HG03442 (cell line): ENCODE measurements around the gene ZSWIM7.
A peak's percentile ranks its signal among the peaks of the same experiment; 100 is the strongest.
"Not testable (repeated sequence)": the region's sequence is repeated elsewhere in the genome, so short reads cannot be mapped to it uniquely, and the experiment has no call there.

Experiments used
- ATAC-seq: cut with Tn5 transposase; IDR thresholded peaks from one replicate; pipeline ENCODE4 v1.9.1; 2021; ENCODE audit warnings: mild to moderate bottlenecking, moderate library complexity; ENCODE audit not compliant: unreplicated experiment

Gene ZSWIM7

DNA sequence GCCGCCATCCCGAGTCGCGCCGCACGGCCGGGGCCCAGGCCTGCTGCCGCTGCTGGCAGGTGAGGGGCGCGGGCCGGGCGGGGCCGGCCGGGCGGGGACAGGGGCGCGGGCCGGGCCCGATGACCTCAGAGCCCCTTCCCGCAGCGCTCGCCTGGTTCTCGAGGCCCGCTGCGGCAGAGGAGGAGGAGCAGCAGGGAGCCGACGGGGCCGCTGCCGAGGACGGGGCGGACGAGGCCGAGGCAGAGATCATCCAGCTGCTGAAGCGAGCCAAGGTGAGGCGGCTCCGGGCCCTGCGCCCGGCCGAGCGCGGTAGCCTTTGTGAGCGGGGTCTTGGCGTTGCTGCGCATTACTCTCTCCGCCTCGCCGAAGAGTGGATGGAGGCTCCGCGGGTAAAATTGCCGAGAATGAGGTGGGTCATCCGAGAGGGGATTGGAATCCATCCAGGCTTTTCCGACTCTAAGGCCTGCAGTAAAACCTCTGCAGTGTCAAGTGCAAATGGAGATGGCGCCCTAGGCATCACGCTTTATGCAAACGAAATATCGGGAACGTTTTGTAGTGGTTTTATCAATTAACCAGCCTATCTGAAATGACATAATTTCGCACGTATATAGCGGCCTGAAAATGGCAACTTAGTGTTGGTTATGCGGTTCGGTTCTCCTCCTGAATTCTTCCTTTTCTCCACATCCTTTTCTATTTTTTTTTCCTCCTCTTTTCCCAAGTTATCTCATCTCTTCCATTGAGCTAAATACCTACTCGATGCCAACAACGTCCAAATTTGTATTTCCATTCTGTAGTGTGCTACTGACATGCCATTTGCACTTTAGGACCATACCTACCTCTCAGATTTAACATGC, 697 bp upstream of the ZSWIM7 start:
- ATAC-seq: peak; percentile 25

- ATAC-seq: no peak
These were observed 1.4 kb downstream of the ZSWIM7 start for GRCh38 chr17:15998031-15998562.

- no peak for ATAC-seq
These were observed 3.2 kb downstream of the ZSWIM7 start for GRCh38 chr17:15996322-15996721.

DNA sequence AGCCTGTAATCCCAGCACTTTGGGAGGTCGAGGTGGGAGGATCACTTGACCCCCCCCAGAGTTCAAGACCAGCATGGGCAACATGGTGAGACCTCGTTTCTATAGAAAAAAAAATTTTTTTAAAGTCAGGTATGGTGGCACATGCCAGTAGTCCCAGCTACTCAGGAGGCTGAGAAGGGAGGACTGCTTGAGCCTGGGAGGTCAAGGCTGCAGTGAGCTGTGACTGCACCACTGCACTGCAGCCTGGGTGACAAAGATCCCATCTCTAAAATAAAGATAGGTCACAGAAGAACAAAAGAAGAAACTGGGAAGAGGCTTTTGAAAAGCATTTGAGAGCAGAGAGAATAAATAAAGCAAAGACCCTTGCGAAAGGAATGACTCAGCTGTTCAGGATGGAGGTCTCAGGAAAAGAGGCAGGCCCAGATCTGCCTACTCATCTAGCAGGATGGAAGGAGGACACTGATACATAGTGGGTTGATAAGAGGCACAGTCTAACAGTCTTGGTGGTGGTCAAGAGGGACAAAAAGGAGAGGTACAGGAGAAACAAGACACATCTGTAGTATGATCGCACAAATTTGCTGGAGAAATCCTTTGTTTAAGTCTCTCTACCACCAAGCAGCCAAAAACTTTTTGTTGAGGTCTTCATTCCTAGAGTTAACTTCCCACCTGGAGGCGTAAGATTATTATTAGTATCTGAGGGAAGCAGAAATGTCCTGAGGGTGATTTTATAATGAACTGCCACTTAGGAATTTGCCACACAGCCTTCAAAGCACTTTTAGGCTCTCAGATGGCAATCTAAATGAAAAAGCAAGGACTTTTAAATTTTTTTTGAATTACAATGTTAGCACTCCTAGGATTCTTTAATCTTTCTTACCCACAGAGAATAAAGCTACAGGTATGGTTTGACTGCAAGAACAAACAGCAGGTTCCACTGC, 17.6 kb downstream of the ZSWIM7 start:
- ATAC-seq: no peak

DNA sequence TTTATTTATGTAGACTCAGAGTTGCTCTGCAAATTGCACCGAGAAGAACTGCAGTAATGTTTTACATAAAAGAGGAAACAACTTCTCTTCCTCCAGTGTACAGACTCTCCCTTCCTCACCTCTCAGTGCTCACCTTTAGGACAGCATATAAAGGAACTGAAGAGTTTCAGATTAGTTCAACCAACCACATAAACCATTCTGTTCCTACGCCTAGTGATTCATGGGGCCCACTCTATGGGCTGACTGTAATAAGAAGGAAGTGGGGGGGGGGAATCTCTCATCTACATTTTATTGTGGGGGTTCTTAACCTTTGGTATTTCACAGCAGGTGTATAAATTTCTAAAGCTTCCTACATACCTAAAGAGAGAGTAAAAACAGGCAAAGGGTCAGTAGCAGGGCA, 18.3 kb downstream of the ZSWIM7 start:
- peak; percentile 81 for ATAC-seq

DNA sequence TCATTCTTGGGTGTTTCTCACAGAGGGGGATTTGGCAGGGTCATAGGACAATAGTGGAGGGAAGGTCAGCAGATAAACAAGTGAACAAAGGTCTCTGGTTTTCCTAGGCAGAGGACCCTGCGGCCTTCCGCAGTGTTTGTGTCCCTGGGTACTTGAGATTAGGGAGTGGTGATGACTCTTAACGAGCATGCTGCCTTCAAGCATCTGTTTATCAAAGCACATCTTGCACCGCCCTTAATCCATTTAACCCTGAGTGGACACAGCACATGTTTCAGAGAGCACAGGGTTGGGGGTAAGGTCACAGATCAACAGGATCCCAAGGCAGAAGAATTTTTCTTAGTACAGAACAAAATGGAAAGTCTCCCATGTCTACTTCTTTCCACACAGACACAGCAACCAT, 20.5 kb downstream of the ZSWIM7 start:
- ATAC-seq: not testable (repeated sequence)

DNA sequence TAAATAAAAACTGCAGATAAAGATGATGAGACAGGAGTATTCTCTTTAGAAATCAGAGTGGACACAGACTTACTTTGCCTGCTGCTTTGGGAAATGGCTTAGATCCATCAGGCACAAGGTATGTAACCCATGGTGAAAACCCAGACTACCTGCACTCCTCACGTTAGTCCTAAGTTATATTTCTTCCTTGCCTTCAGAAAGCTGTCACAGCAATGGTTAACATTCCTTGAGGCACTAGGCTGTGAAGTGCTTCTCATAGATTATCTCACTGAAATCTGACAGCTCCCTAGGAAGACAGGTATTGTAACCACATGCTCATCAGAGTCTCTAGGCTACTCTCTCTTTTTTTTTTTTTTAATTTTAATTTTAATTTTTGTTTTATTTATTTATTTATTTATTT, 20.9 kb downstream of the ZSWIM7 start:
- no peak for ATAC-seq

DNA sequence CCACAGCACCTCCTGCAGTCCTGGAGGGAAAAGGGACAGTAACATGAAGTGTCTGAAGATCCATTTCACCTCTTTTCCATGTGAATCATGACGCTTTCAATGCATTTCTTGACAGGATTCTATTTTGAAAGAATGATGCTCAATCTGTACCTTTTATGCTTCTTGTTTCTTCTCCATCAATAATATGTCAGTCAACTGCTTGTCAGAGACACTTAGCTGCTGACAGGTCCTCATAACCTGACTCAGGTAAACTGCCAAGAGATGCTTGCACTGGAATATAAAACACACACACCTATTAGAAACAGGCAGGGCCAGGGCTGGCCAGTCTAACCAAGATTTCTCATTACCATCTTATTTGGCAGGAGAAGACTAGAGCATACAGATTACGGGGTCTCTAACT, 21.6 kb downstream of the ZSWIM7 start:
- no peak for ATAC-seq

GRCh38 chr17:15973834-15974233, 25.7 kb downstream of the ZSWIM7 start:
- ATAC-seq: no peak

- ATAC-seq: no peak
These were observed 26.5 kb downstream of the ZSWIM7 start for GRCh38 chr17:15973016-15973415.

DNA sequence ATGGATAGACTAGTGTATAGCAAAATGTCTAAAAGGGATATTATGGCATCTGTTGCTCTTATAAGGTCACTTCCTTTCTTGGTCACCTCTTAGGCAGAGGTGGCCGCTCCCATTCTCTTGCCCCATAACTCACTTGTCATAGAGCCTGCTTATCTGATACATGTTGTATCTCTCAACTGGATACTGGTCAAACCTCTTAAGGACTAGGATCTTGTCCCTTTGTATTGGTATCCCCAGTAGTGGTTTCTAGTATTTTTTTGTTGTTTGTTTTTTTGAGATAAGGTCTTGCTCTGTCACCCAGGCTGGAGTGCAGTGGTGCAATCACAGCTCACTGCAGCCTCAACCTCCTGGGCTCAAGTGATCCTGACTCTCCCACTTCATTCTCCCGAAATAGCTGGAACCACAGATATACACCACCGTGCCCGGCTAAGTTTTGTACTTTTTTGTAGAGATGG, 27.0 kb downstream of the ZSWIM7 start:
- ATAC-seq: no peak

GRCh38 chr17:15971882-15972281, 27.6 kb downstream of the ZSWIM7 start:
- ATAC-seq: no peak

GRCh38 chr17:15971098-15971678, 28.3 kb downstream of the ZSWIM7 start:
- no peak for ATAC-seq

DNA sequence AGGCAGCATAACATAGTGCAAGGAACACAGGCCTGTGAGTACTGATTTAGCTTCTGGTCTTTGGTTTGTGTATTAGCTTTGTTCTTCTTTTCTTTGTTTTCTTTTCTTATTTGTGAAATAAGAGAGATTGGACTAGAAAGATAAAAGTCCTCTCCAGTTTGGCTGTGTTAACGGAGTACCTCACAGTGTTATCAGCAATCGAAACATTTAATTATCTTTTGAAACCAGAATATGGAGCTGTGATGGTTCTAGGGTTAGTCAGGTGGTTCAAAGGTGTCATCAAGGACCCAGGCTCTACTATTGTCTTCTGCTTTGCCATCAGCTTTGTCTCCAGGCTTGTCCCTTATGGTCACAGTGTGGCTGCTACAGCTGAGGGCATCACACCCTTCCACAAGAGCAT, 29.0 kb downstream of the ZSWIM7 start:
- ATAC-seq: no peak

- no peak for ATAC-seq
These were observed 30.0 kb downstream of the ZSWIM7 start for GRCh38 chr17:15969463-15969862.

DNA sequence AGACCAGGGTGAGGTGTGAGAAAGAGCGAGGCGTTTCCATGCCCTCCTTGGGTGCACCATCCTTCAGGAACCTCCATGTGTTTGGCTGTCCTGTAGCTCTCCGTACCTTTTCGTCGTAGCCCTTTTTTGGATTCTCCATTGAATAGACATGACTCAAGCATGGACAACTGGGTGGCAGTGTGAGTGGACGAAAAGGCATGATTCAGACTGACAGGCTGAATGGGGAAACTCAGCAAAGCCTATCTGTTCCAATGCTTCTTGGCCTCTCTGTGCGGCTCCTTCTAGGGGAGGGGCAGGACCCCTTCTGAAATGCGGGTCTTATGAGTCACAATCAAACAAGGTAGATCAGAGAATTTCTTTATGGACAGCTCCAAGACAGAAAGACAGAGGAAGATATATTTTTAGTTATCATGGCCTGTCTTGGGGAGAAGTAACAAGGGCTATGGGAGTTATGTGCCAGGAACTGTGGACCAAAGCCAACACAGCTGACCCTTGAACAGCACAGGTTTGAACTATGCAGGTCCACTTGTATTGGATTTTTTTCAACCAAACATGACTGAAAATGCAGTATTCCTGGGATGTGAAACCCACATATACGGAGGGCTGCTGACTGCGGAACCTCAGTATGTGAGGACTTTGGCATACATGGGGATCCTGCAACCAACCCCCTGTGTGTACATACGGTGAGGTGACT, 31.7 kb downstream of the ZSWIM7 start:
- no peak for ATAC-seq

DNA sequence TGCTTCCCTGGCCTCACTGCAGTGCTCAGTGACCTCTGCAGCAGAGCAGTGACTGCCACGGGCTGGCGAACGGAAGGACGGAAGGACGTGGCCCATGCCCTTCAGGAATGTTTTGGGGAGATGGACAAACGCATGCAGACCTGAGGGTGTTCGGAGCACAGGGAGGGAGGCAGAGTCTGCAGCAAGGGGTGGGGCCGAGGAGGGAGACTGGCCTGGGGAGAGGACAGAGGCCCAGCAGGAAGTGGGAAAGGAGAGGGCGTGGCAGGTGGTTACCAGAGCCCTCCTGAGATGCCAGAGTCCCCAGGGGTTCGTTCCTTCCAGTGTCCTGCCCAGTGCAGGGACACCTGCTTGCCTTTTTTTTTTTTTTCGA, 32.6 kb downstream of the ZSWIM7 start:
- ATAC-seq: no peak

DNA sequence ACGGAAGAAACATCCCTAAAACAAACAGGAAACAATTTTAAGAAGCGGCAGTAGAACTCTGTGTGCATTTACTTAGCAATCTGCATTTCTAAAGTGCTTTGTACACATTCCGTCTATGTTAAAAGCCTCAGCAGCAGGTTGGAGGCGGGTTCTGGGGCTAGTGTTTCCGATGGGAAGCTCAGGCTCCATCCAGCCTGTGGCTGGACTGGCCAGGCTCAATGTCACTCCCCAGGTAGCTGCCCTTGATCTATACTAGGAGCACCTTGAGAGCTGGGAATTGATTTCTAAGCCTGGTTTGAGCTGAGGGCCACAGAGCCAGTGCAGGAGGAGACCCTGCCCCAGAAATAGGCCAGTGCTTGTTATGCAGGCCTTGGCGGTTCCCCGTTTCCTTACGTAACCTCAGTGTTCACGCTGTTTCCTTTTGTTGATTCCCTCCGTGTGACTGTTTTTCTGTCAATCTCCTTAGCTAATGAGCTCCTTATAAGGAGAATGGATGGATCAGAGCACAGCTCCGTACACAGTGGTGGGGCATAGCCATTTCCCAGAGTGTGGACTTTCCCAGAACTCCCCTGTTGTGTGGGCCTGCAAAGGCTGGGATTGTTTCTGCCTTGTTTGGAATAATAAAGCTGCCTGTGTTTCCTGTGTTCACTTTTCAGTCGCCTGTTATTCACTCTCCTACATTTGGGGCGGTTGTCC, 33.2 kb downstream of the ZSWIM7 start:
- ATAC-seq: no peak

DNA sequence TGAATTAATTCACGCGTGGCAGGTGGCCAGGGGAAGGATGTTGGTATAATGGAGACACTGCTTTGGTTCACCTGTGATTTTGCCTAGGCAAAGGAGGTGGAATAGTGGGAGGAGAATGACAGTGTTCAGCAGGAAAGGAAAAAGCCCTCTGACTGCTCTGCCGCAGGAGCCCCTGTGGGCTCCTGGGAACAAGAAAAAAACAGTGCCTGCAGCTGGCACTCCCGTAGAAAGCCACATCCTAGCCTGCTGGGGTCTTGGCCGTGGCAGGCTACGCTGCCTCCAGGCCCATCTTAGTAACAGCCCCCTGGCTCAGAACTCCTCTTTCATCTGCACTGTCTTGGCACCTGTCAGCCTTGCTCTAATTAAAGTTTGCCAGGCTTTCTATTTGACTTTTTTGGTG, 34.0 kb downstream of the ZSWIM7 start:
- no peak for ATAC-seq

- ATAC-seq: no peak
These were observed 35.8 kb downstream of the ZSWIM7 start for GRCh38 chr17:15963670-15964110.
